HL-60 (cell line): ENCODE data around the gene MACO1.
"Not testable (repeated sequence)": the region's sequence is repeated elsewhere in the genome, so short reads cannot be mapped to it uniquely, and the experiment has no call there.

Source experiments
- CTCF ChIP-seq: IDR thresholded peaks from one replicate; pipeline ENCODE4 v1.5.1; 2011; ENCODE audit warnings: low read length, control low read depth, inconsistent platforms; ENCODE audit not compliant: insufficient read depth
- POLR2AphosphoS5 ChIP-seq: IDR thresholded peaks from 2 replicates; pipeline ENCODE4 v1.6.1; 2012; ENCODE audit warnings: low read depth

- not testable (repeated sequence) for TF ChIP-seq POLR2AphosphoS5, CTCF
These were observed 42.0 kb upstream of the MACO1 start for GRCh38 chr1:25388691-25389090.
